Measurements from ENCODE around the gene TNFRSF8. TPM values are rescaled to one million over a fixed set of nuclear protein-coding genes. Genes with fewer than 3 reads are reported as not detected.

TNFRSF8 gene
- total RNA-seq, 1 experiment from 2014 or later, result 2.9 TPM

DNA sequence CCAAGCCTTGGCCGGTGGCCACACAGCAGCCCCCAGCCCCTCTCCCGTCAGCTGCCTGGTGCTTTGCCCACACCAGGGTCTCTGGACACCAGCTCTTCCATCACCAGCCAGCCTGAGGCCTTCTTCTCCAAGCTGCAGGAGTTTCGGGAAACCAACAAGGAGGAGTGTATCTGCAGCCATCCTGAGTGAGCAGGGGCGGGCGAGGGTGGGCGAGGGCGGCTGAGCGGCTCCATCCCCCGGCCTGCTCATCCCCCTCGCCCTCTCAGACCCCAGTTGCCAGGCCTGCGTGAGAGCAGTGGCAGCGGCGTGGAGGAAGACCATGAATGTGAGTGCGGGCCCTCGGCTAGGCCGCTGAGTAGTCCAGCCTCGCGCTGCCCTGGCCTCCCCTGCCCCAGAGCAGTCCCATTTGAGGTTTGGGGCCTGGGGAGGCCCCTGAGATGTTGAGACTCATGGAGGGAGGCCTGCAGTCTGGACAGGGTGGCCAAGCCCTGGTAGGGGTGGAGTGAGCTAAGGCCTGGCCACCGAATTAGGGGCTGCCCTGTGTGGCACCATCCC lies 34.1 kb upstream of the TNFRSF8 start:
- no peak overlapping the region for H2AFZ ChIP-seq (ENCODE audit: low read length)
- H3K9me3 Mint-ChIP-seq, result no peaks in the 10 kb centered on the region
- H3K27me3 ChIP-seq (ENCODE audit: insufficient read depth, low read length), result no peaks in the 10 kb centered on the region
- H3K4me2 ChIP-seq (ENCODE audit: insufficient read depth, insufficient read length, low read length), result no peak overlapping the region
- H3K36me3 Mint-ChIP-seq (ENCODE audit: insufficient read depth in 1 of 3, low read depth in 3 of 3), result peaks cover 29 to 69% (median 63%) of the 10 kb centered on the region in 3 experiments
- H3K4me3 Mint-ChIP-seq, result no peak overlapping the region
- no CpG with 5 or more reads among the region's 19 CpGs for WGBS (ENCODE audit: extremely low coverage, insufficient read length, low lambda C conversion rate)
- H3K23ac ChIP-seq (ENCODE audit: insufficient read length, low read depth, low read length), result no peak overlapping the region
- H3K9me3 ChIP-seq (ENCODE audit: control insufficient read depth, low read depth, low read length), result no peaks in the 10 kb centered on the region
- no peak overlapping the region for H3K14ac ChIP-seq (ENCODE audit: insufficient read depth, low read length)
- no peaks in the 10 kb centered on the region for H3K79me1 ChIP-seq (ENCODE audit: insufficient read depth, low read depth, low read length, poor library complexity, severe bottlenecking)
- DNase-seq, result no peak
- no peak overlapping the region for H2BK12ac ChIP-seq (ENCODE audit: insufficient read length, low read depth, low read length)
- H3K23me2 ChIP-seq (ENCODE audit: insufficient read length, low read depth, low read length, poor library complexity, severe bottlenecking), result no peaks in the 10 kb centered on the region
- H2BK120ac ChIP-seq (ENCODE audit: low read depth, low read length, poor library complexity, severe bottlenecking), result no peak overlapping the region
- no peak overlapping the region for H3K18ac ChIP-seq (ENCODE audit: insufficient read length, low read depth, low read length)
- TF ChIP-seq CTCF (conservative IDR thresholded peaks at IDR 0.05), result no peak
- H3K4ac ChIP-seq (ENCODE audit: low read depth, low read length), result no peak overlapping the region
- no peak overlapping the region for H2BK5ac ChIP-seq (ENCODE audit: insufficient read length, low read length)
- H4K91ac ChIP-seq (ENCODE audit: insufficient read length, low read depth, low read length), result no peak overlapping the region
- H3K9ac ChIP-seq (ENCODE audit: extremely low read depth, insufficient read length, low read length), result no peak overlapping the region
- no peaks in the 10 kb centered on the region for H3K79me2 ChIP-seq (ENCODE audit: insufficient read depth, low read length)
- H4K20me1 ChIP-seq (ENCODE audit: control insufficient read depth, insufficient read depth, insufficient read length), result no peaks in the 10 kb centered on the region
- H3K27ac ChIP-seq (ENCODE audit: insufficient read length, low read depth, low read length), result no peak overlapping the region
- H2AK5ac ChIP-seq (ENCODE audit: insufficient read length, low read length), result no peak overlapping the region
- H2BK15ac ChIP-seq (ENCODE audit: low read depth, low read length), result no peak overlapping the region
- no peak overlapping the region; a peak in 1 of 7 replicates for H3K27ac Mint-ChIP-seq
- no peak overlapping the region for H3T11ph ChIP-seq (ENCODE audit: low read length)
- H2BK20ac ChIP-seq (ENCODE audit: low read depth, low read length, poor library complexity, severe bottlenecking), result no peak overlapping the region
- no peaks in the 10 kb centered on the region for H3K4me1 Mint-ChIP-seq
- H4K5ac ChIP-seq (ENCODE audit: insufficient read length, low read depth, low read length), result no peak overlapping the region
- H4K8ac ChIP-seq (replicated peaks; ENCODE audit: insufficient read length, low read depth, low read length), result no peak overlapping the region
- H3K4me1 ChIP-seq (ENCODE audit: insufficient read depth, low read length), result no peaks in the 10 kb centered on the region
- H3K56ac ChIP-seq (ENCODE audit: insufficient read length, low read depth, low read length), result no peak overlapping the region
- no peaks in the 10 kb centered on the region for H3K27me3 Mint-ChIP-seq (ENCODE audit: low read depth)
